ENCODE measurements around the gene ZBTB20. TPM values are rescaled to one million over a fixed set of nuclear protein-coding genes. Genes with fewer than 3 reads are reported as not detected.

Gene ZBTB20
- total and polyA plus RNA-seq, 10 of the 15 experiments (the other 5 are each of a cell fraction or from before 2014, with no cell fraction given): 0.20 to 5.5 (median 2.2) TPM

- in situ Hi-C loops (cut with MboI) (no loop called here), intact Hi-C loops (cut with micrococcal nuclease; ENCODE audit: unreplicated experiment) (loop anchor here (1.0 kb wide), 1 partner anchor 213 kb away; no protein-coding TSS in a partner anchor)
- H2AFZ ChIP-seq (ENCODE audit: control insufficient read depth, low read depth, low read length): no peak overlapping the region
- no peaks in the 10 kb centered on the region for H3K27me3 ChIP-seq (replicated peaks in 1 of 2; ENCODE audit: control insufficient read depth in 2 of 2, insufficient read depth in 2 of 2, low read length in 1 of 2)
- DNase-seq (ENCODE audit: low read depth, low spot score) (peak; percentile 2), FAIRE-seq (no peak), ATAC-seq (peak; percentile 77)
- TF ChIP-seq CTCF (IDR thresholded peaks at IDR 0.05 in 2 of 3, conservative IDR thresholded peaks at IDR 0.05 in 1 of 3; ENCODE audit: control insufficient read depth in 2 of 3, extremely low read depth in 1 of 3, insufficient read depth in 1 of 3, low read depth in 3 of 3, low read length in 3 of 3) (peak; percentile 62 to 66 (median 64)), RAD21 (IDR thresholded peaks at IDR 0.05; ENCODE audit: insufficient read depth, low read depth, low read length) (peak; percentile 59), RB1 (IDR thresholded peaks at IDR 0.05; ENCODE audit: borderline replicate concordance) (no peak), SMC3 (IDR thresholded peaks at IDR 0.05; ENCODE audit: borderline replicate concordance, low read length) (peak; percentile 53; the same call in 1 of the 2 replicates)
- H3K36me3 ChIP-seq (ENCODE audit: control insufficient read depth in 2 of 2, insufficient read depth in 2 of 2, low read length in 1 of 2): no peaks in the 10 kb centered on the region
- H3K27ac ChIP-seq (ENCODE audit: control insufficient read depth, insufficient read depth): no peak overlapping the region
- no peaks in the 10 kb centered on the region for H4K20me1 ChIP-seq (ENCODE audit: control insufficient read depth, insufficient read depth)
- POLR2A ChIA-PET: no interaction called here
- H3K9me3 ChIP-seq (replicated peaks; ENCODE audit: control insufficient read depth, insufficient read depth, low read length): no peaks in the 10 kb centered on the region
- CTCF ChIA-PET: interaction anchor here (0.9 to 2.2 kb wide), 8 partner anchors 10 to 653 kb away, joined by 3 to 11 read pairs (median 4); no protein-coding TSS in a partner anchor
- H3K79me2 ChIP-seq (ENCODE audit: control insufficient read depth, insufficient read depth, low read length): no peaks in the 10 kb centered on the region
- H3K9ac ChIP-seq (ENCODE audit: control insufficient read depth, insufficient read depth, low read length): no peak overlapping the region
- H3K4me2 ChIP-seq (ENCODE audit: control insufficient read depth, insufficient read depth): no peak overlapping the region
- no peak overlapping the region for H3K4me3 ChIP-seq
- no TSS peak for BruUV-seq (replicated peaks)
- WGBS (ENCODE audit: insufficient coverage, insufficient replicate concordance, low lambda C conversion rate, missing lambda C conversion rate): 12% methylated on average over 4 of the region's 4 CpGs
- H3K4me1 ChIP-seq (ENCODE audit: control insufficient read depth, insufficient read depth, low read length): no peaks in the 10 kb centered on the region
- SMC1A ChIA-PET (ENCODE audit: uncharacterized antibody, unreplicated experiment): interaction anchor here (1.6 to 2.1 kb wide), 2 partner anchors 105 to 214 kb away, joined by 5 to 9 read pairs; no protein-coding TSS in a partner anchor
- RAD21 ChIA-PET (ENCODE audit: unreplicated experiment): no interaction called here
Observed at GRCh38 chr3:115040673-115041286, 106.3 kb downstream of the ZBTB20 start.
